HG02642 (cell line): ENCODE results near the gene PDS5A.
"Not testable (repeated sequence)": the region's sequence is repeated elsewhere in the genome, so short reads cannot be mapped to it uniquely, and the experiment has no call there.

Source experiments
- ATAC-seq: cut with Tn5 transposase; IDR thresholded peaks from one replicate; pipeline ENCODE4 v1.9.1; 2021; ENCODE audit warnings: mild to moderate bottlenecking; ENCODE audit not compliant: unreplicated experiment, poor library complexity

The PDS5A gene

DNA sequence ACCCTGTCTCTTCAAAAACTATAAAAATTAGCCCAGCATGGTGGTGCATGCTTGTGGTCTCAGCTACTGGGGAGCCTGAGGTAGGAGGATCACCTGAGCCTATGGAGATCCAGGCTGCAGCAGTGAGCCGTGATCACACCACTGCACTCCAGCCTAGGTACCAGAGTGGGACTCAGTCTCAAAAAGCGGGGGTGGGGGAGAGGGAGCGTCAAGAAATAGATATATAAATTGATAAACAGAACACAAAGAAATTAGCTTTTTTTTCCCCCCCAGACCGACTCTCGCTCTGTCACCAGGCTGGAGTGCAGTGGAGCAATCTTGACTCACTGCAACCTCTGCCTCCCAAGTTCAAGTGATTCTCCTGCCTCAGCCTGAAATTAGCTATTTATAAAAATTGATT, 14.1 kb downstream of the PDS5A start:
- no peak for ATAC-seq

DNA sequence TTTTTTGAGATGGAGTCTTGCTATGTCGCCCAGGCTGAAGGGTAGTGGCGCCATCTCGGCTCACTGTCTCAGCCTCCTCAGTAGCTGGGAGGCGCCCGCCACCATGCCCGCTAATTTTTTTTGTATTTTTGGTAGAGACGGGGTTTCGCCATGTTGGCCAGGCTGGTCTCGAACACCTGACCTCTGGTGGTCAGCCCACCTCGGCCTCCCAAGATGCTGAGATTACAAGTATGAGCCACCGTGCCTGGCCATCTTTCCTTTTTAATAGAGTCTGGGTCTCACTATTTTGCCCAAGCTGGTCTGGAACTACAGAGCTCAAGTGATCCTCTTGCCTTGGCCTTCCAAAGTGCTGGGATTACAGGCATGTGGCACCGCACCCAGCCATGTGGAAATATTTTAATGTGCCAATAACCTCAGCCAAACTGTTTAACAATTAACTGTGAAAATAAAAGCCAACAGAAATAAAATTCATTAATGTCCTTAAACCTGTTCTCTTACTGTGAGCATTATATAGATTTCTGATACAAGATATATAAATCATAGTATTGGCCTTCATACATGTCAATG, 16.3 kb downstream of the PDS5A start:
- ATAC-seq: no peak

DNA sequence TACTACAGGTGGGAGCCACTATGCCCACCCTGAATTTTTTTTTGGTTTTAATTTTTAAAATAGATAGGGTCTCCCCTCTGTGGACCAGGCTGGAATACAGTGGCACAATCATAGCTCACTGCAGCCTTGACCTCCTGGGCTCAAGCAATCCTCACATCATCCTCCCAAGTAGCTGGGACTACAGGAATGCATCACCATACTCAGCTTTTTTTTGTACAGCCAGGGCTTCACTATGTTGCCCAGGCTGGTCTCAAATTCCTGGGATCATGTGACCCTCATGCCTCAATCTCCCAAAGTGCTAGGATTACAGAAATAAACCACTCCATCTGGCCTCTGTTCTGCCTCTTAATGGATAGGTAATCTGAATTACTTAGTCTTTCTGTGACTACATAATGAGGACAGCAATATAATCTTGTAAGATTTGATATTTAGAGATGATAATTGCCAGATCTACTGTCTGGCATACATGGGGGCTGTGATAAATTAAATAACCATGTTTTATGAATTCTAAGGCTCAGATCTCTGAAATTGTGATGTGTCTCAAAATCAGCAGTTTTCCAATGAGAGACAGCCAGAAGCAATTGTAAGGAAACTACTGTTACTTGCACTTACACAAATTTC, 26.7 kb downstream of the PDS5A start:
- no peak for ATAC-seq

DNA sequence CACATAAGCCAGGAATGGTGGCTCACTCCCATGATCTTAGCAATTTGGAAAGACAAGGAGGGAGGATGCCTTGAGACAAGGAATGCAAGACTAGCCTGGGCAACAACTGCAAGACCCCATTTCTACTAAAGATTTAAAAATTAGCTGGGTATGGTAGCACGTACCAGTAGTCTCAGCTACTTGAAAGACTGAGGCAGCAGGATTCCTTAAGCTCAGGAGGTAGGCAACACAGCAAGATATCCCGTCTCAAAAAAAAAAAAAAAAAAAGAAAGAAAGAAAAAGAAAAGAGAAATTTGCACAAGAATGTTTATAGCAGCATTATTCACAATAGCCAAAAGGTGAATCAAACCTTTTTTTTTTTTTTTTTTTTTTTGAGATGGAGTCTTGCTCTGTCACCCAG, 29.7 kb downstream of the PDS5A start:
- ATAC-seq: no peak

DNA sequence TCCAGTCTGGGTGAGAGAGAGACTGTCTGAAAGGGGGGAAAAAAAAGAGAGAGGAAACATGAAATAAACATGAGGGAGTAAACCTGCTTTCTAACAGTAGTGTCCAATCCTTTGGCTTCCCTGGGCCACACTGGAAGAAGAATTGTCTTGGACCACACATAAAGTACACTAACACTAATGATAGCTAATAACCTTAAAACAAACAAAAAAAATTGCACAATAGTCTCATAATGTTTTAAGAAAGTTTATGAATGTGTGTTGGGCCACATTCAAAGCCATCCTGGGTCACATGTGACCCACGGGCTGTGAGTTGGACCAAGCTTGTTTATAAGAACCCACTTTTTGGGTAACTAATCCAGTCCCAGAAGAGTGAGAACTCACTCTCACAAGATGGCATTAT, 30.3 kb downstream of the PDS5A start:
- no peak for ATAC-seq

DNA sequence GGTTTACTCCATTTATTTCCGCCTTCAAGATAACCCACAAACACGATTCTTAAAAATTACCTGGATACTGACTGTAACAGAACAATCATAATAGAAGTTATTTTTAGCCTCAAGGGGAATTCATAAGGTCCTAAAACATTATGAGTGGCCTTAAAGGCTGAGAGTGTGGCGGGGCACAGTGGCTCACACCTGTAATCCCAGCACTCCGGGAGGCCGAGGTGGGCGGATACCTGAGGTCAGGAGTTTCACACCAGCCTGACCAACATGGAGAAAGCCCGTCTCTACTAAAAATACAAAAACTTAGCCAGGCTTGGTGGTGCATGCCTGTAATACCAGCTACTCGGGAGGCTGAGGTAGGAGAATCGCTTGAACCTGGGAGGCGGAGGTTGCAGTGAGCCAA, 33.5 kb downstream of the PDS5A start:
- ATAC-seq: not testable (repeated sequence)

DNA sequence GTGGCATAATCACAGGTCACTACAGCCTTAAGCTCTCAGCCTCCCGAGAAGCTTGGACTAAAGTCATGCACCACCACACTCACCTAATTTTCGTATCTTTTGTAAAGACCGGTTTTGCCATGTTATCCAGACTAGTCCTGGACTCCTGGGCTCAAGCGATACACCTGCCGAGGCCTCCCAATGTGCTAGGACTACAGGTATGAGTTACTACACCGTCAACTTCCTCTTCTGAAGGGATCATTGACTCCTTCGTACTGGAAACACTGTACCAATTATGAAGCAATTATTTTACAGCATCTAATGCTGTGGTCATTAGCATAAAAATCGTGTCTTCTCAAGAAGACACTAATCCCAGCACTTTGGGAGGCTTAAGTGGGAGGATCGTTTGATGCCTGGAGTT, 35.2 kb downstream of the PDS5A start:
- no peak for ATAC-seq

DNA sequence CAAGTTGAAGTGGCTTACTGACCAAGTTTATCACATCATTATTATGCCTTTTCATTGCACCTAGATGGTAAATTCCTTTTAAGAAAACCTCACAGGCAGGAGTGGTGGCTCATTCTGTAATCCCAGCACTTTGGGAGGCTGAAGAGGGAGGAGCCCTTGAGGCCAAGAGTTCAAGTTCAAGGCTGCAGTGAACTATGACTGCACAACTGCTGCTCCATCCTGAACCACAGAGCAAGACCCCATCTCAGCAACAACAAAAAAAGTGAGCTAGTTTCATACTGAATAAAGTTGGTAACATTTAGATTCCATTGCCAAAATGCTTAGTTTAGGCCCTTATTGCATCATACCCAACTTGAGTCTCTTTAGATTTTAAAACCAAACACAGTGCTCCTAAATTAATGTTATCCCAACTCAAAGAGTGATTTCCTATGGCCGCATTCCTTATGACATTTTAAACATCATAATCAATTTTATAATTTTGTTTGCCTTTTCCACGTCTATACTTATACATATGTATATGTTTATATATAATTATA, 36.0 kb downstream of the PDS5A start:
- no peak for ATAC-seq

DNA sequence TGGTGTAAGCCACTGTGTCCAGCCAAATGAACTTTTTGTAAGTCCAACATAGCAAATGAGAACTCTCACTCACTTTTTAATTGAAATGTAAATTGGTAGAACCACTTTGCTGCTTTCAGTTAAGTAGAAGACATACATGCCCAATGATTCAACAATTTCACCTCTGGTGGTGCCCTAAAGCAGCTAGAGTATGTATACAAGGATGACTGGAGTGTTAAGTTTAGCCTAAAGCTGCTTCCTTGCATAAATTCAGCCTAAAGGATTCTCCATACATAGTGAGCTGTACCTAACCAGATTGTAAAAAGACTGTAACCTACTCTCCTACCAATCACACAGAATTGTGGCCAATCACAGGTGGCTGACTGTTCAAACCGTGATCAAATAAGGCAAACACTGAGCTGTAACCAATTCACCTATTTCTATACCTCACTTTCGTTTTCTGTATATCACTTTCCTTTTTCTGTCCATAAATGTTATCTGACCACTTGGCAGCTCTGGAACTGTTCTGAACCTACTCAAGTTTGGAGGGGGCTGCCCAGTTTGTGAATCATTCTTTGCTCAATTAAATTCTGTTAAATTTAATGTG, 39.9 kb downstream of the PDS5A start:
- ATAC-seq: peak; percentile 49

DNA sequence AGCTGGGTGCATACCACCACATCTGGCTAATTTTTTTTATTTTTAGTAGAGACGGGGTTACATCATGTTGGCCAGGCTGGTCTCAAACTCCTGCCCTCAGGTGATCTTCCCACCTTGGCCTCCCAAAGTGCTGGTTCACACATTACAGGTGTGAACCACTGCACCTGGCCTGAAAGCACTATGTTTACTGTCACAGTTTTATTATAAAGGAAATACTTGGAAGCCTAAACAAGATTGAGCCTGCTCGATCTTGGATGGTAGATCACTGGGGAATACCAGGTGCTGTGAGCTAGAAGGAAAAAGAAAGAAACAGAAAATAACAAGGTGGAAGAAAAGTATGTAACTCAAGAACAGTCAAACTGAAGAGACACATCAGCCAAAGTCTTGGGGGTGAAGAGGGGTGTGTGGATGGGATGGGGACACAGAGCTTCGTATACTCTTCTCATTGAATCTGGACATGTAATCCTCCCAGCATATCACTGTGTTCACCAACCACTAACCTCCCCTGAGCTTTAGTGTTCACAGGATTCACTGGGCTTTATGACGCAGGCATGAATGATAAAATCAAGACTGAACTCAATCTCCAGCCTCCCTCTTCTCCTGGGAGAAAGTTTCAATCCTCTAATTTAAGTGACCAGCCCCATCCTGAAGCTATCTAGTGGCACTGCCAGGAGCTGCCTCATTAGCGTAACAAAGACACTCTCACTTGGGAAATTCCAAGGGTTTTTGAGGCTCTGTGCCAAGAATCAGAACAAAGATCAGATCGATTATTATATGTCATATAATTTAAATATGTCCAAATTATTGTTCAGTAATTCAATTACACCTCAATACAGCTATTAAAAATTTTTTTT, 40.9 kb downstream of the PDS5A start:
- no peak for ATAC-seq

DNA sequence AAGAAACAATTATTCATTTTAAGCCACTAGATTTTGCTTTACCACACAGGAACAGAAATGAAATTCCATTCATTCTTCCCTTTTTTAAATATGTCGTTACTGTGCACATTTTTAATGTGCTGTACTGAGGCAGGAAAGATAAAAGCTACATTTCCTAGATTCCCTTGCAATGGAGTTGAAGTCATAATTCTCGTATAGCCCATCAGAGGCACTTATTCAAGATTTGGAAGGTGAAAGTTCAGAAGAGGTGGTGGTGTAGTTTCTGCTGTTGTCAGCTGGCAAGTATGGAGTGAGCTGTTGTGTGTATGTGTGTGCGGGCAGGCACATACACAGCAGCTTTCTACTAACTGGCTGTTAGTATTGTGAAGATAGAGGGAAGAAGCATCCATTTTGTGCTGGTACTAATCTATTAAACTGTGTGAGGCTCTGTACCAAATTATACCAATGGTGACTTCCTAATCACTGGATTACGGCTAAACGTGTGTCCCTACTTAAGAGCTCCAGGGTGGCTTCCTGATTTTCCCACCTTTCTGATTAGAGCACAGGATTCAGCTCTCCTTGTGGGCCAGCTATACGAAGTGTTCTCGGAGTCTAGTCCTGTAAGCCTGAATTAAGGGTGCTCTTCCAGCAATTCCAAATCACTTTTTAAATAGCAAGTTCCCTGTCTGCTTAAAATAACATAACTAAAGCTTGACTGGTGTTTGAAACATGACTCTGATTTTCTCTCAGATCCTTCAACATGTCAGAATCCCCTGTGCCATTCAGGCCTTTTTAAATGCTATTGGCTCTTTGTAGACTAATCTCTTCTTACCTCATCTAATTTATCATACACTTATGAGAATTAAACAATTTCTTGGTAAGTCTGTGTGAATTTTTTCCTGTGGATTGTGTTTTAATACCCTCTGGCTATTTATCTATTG, 43.8 kb downstream of the PDS5A start:
- no peak for ATAC-seq

DNA sequence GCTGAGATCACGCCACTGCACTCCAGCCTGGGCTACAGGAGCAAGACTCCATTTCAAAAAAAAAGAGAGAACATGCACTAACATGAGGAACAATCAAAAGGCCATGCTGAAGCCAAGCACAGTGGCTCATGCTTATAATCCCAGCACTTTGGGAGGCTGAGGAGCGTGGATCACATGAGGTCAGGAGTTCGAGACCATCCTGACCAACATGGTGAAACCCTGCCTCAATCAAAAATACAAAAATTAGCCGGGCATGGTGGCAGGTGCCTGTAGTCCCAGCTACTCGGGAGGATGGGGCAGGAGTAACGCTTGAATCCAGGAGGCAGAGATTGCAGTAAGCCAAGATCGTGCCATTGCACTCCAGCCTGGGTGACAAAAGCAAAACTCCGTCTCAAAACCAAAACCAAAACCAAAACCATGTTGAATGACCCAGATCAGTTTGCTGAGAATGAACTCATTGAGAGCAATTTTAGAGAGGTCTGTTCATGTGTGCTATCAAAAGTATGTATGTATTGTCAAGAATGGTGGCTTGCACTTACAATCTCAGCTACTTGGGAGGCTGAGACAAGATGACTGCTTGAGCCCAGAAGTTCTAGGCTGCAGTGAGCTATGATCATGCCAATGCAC, 44.8 kb downstream of the PDS5A start:
- peak; percentile 44 for ATAC-seq

DNA sequence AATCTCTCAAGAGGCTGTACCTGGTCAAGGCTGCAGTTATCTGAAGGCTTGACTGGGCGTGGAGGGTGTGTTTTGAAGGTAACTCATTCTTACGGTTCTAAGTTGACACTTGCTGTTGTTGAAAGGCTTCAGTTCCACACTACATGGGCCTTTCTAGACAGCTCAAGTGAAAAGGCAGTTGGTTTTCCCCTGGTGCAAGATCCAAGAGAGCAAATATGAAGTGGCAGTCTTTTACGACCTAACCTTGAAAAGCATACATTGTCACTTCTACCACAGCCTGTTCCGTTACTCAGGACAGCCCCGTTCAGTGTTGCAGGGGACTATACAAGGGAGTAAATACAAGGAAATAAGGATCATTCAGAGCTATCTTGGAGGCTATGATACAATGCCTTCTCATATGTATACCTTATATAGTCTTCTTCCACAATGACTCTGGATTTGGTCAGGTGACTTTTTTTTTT, 46.2 kb downstream of the PDS5A start:
- ATAC-seq: peak; percentile 48

DNA sequence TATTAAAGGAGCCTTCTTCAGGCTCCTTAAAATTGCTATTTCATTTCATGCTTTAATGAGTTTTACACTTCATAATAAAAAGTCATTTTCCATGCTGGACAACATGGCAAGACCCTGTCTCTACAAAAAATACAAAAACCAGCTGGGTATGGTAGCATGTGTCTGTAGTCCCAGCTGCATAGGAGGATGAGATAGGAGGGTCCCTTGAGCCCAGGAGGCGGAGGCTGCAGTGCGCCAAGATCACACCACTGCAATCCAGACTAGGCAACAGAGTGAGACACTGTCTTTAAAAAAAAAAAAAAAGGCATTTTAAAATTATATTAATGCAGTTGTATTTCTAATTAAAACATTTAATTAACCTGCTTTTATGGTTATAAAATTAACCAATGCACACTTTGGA, 49.2 kb downstream of the PDS5A start:
- no peak for ATAC-seq

DNA sequence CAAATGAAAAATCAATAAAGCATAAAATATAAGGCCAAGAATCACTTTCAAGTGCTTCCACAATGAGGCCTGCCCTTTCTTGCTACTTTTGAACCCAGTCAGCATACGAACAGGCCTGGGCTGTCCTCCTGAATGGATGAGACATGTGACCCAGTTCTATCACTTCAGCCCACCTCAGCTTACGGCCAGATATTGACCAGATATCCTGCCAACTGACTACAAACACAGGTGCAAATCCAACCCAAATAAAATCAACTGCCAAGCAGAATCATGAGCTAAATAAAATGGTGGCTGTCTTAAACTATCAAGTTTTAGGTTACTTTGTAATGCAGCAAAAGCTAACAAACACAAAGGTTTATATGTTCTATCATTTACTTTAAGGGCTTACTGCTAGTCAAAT, 53.7 kb downstream of the PDS5A start:
- no peak for ATAC-seq

DNA sequence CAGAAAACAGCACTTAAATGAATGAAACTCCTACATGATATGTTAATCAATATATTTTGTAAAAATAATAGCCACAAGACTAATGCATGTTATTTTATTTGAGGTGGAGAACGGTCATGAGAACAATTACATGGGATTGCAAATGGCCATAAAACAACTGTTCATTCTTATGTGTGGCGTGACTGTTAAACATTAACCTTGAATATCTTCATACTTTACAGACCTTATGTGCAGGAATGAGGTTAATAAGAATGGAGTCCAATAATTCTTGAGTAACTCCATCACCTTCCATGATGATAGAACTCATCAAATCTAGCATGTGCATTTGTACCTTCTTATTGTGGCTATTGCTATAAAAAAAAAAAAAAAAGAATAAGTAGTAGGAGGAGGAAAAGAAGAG, 55.3 kb downstream of the PDS5A start:
- no peak for ATAC-seq

DNA sequence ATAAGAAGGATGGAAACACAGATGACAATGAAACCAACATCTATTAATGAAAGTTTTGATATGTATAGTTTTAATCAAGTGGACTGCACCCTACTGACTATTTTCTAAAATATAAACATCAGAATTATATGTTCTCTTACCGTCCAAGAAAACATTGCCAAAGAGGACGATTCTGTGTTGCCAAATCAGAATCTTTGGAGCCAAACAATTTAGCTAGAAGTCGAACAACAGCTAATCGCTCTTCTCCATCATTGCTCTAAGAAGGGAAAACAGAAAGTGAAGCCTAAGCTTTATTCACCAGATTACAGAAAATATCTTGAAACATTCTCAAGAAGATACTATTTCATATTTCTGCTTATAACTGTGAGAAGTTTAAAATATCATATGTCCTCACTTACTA, 64.2 kb downstream of the PDS5A start:
- ATAC-seq: no peak

DNA sequence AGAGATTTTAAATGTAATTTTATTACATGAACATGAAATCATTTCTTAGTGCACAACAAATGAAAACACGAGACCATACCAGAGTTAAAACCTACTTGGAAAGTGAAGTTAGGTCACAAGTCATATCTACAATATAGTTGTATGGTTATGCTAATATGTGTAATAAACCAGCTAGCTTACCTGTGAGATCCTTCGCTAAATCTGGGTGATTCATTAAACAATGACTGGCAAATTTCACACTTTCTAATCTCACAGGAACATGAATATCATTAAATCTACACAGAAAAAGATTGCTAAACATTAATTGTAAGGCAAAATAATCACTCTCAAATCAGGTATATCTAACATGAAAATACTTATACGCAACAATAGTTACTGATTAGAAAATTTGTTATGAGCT, 67.6 kb downstream of the PDS5A start:
- ATAC-seq: no peak

DNA sequence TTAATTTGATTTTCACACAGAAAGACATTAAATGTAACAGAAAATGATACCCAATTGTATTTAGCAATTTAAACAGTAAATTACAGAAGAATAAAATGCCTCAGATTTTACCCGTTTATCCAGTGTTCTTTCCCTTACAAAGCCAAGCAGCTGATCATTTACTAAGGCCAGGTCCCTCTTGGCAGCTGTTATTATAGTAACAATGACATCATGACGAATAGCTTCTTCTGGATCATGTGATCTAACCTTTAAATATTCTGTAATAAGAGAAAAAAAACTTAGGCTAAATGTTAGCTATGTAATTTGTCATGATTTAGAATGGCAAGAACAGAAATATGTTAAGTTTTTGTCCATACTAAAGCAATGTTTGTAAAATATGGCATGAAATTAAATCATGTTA, 69.4 kb downstream of the PDS5A start:
- ATAC-seq: no peak

DNA sequence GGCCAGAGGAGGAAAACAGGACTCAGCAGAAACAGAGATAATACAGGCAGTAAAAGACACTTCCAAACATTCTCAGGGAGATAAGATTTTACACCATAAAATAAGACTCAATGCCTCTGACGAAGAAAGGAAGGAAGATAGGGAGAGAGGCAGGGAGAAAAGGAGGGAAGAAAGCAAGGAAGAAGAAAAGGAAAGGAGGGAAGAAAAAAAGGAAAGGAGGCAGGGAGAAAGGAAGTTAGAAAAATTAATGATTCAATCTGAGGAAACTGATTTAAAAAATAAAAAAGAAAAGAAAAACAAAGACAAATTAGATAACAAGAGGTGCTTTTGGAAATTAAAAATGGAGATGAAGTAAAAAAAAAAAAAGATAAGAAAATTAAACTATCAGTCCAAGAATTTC, 72.1 kb downstream of the PDS5A start:
- no peak for ATAC-seq
